Retina (tissue), 1 donor: Measurements from ENCODE around the gene TMCO2.
"Not testable (repeated sequence)": the region's sequence is repeated elsewhere in the genome, so short reads cannot be mapped to it uniquely, and the experiment has no call there.

Source experiments
- DNase-seq: peaks from one replicate; pipeline ENCODE4 v3.0.0-alpha.2; 2016

The TMCO2 gene

DNA sequence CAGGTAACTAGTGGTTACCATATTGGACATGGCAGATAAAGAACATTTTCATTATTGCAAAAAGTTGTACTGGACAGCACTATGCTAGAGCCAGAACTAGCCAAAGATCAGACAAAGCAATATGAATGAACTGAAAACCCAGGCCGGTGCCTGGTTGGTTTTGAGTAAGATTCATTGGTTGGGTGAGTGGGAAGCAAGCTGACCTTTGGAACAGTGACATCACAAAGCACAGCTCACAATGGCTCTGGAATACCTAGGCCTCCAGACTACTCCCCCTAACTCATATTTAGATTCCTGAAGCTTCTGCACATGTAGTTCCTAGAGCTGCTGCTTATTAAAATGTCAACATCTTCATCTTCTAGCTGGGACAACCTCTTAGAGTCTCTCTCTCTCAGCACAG is at the start of gene TMCO2:
Gene TMCO2, plus strand, starts transcription at position 283 of the 400 bp plus-strand sequence. Its CDS starts 57 bp downstream, at position 340.
- no peak for DNase-seq

DNA sequence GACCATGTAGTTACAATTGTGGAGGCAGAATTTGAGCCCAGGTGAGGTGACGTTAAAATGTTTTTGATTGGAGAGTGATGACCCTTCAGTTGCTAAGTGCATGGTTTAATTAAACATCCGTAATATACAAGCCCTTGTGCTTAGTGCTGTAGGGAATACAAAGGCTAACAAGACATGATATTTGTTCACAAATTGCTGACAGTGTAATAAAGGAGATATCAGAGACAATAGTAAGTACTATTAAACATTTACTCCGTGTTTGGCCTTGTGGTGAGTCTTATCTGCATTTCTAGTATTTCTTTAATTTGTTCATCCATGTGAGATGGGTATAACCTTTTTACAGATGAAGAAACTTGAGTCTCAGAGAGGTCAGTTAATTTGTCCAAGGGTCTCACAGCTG is 48.6 kb upstream of the TMCO2 start:
- no peak for DNase-seq

DNA sequence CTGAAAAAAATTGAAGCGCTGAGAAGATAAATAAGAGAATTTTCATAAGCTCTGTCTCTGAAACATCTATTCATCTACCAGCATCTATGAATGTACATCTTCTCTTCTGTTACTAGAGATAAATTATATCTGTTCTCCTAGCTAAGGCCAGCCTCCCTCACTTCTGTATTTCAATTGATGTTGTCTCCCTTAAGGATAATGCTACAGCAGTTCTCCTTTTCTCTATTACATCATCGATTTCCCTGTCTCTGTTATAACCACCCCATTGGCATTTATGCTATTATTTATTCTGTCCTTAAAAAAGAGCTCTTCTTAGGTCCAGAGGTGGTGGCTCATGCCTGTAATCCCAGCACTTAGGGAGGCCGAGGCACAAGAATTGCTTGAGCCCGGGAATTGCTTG is 42.9 kb upstream of the TMCO2 start:
- DNase-seq: no peak

DNA sequence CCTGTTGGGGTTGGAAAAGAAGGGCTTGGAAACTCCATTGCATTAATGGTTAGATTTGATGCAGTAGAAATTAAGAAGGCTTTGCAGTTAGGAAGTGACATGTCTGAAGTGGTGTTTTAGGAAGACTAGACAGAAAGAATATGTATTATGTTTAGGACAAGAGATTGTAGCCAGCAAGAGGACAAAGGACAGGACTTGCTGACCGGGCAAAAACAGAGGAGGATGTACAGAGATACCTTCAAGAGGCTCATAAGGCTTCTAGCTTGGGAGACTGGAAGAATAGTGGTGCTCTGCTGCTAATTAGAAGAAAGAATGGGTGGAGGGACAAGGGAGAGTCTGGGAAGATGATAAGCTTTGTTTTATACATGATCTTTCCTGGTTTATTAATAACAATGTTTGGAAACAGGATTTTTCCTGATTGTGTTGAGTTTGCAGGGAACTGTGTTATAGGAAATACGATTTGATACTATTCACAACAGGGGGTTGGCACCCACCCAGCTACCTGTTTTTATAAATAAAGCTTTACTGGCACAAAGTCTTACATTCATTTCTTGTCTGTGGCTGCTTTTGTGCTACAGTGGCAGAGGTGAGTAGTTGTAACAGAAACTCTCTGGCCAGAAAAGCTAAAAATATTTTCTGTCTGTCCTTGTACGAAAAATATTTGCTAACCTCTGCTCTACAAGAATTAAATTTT is 37.1 kb upstream of the TMCO2 start:
- DNase-seq: no peak

DNA sequence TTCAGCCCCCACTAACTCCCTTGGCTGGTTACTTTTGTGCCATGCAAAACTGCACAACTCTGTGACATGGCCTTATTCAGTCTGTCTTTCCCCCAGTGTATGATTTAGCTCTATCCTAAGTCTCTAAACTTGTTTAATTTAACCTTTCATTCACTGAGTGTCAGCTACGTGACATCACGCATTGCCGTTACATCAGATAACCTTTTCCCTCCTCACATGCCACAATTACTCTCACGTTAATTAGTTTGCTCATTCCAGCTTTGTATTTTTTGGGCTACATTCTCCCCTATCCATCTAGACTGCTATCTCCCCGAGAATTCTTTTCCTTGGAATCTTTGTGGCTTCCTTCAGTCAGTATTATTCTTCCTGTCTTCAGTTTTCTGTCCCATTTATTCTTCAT is 29.4 kb upstream of the TMCO2 start:
- no peak for DNase-seq

DNA sequence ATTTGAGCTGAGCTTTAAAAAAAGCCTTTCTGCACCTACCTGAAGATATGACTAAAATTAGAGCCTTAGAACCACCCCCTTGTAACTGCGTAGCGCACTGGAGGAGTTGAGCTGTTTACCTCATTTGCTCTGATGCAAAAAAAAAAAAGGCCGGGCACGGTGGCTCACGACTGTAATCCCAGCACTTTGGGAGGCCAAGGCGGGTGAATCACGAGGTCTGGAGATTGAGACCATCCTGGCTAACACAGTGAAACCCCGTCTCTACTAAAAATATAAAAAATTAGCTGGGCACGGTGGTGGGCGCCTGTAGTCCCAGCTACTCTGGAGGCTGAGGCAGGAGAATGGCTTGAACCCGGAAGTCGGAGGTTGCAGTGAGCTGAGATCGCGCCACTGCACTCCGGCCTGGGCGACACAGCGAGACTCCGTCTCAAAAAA is 26.2 kb upstream of the TMCO2 start:
- not testable (repeated sequence) for DNase-seq

DNA sequence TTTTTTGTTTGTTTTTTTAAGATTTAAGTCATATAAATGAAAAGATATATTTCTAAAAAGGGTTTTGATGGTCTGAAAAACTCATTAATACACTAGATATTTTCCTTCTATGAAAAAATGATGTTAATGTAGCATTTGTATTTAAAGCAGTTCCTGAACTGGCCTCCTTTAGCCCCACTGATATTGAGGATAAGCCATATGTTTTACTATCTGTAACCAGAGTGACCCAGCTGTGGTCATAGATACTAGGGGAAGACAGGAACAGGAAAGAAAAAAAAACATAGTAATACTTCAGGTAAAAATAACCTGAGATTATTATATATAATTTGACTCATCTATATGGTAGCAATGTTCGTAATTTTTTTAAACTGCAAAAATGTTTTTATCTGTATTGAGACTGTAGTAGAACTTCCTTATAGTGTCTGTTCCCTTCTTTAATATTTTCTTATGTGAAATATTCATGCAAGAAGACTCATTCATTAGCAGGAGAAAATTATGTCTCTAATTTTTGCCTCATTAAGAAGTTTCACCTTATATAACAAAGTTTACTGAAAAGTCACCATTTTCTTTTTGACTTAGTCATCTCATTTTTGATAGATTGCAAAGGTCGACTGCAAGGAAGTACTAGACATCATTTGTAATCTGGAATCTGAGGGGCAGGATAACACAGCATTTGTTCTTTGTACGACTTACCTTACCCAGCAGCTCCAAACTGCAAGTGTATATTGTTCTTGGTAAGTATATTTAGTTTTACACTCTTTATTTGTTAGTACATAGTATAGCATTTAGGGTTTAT is 25.6 kb upstream of the TMCO2 start:
- DNase-seq: no peak

DNA sequence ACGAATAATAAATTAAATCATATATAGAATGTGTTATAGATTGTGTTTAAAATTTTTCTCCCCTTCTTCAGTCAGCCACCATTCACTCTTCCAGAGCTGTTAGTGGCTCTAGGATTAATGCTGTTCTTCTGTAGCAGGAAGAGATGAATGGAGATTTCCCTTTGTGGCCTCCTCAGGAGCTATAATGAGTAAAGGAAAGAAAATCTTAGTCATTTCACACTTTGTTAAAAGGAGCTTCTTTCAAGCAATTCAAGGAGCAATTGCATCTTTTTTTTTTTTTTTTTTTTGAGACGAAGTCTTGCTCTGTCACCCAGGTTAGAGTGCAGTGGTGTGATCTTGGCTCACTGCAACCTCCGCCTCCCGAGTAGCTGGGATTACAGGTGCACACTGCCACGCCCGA is 23.7 kb upstream of the TMCO2 start:
- DNase-seq: no peak

DNA sequence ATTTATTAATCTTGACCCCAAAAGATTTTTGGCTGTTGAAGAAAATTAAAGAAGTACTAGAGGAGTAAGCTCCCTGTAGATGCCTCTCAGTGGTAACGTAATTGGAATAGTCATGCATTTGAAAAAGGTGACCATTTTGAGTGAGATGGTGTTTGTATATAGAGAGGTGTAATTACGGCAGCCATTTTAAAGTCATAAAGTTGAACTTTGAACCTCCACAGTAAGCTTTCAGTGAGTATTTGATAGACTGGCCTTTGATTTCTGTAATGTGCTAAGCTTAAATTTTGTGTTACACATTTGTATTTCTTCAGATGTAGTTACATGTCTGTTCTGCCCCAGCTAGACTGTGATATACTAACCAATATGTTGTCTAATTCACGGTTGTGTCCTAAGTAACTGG is 21.5 kb upstream of the TMCO2 start:
- no peak for DNase-seq

DNA sequence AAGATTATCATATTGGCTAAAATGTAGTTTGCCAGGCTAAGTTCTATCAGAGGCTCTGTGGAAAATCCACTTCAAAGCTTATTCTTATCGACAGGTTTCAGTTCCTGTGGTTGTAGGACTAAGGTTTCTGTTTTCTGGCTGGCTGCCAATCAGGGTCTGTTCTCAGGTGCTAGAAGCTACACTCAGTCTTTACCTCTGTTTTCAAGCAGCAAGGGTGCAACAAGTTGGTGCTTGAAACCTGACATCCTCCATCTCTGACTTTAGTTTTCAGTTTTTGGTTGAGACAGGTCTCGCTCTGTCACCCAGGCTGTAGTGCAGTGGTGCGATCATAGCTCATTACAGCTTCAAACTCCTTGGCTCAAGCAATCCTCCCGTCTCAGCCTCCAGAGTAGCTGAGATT is 15.3 kb upstream of the TMCO2 start:
- no peak for DNase-seq

DNA sequence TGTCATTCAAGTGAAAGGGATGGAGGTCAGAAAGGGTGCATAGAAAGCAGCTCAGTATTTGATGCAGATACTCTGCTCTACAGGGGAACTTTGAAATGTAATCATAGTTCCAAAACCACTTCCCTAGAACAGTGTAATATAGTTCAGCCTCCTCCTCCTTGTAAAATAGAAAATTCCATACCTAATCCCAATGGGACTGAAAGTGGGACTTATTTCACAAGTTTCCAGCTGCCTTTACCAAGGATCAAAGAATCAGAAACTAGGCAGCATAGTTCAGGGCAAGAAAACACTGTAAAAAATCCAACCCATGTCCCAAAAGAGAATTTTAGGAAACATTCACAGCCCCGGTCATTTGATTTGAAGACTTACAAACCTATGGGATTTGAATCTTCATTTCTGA is 8.1 kb upstream of the TMCO2 start:
- no peak for DNase-seq

DNA sequence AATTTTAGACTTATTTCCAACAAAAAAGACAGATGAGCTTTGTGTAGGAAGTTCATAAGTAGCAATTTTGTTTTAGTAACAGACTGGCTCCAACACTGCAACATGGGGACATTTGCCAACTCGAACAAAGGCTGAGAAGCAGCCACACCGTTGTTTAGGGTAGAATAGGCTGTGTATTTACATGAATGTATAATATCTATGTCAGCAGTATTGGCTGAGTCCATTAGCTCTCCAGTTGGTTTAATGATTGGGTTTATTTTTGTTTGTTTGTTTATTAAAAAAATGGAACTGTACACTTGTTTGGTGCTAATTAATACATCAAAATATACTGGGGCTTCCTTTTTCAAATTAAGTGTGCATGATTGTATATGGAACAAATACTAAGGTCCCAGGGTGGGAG is 7.3 kb upstream of the TMCO2 start:
- no peak for DNase-seq

DNA sequence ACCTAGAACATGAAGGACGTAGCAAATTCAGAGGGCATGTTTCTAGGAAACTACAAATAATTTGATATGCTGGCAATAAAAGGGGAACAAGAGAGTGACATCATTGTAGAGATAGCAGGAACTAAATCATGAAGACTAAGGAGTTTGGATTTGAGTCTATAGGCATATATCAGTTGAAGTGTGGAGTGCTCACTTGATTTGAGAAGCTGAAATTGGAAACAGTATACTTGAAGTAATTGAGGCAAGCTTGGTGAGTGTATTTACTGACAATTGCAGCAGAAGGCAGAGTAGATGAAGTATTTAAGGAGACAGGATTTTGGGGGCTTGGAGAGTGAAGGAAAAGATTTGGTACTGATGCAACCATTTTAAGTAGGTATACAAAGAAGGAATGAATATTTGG is 6.4 kb upstream of the TMCO2 start:
- DNase-seq: no peak

DNA sequence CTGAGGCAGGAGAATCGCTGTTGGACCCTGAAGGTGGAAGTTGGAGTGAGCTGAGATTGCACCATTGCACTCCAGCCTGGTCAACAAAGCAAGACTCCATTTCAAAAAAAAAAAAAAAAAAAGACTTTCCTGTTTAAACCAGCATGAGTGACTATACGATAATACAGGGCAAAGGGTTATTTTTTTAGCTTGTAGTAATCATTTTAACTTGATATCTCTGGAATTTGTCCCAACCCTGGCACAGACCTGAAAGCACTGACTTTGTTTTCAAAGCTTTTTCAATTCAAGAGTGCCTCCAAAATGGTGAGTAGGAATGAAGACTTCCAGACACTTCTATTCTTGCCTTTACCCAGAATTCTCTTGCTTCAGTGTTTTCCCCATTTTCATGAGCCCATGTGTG is 4.4 kb upstream of the TMCO2 start:
- no peak for DNase-seq

DNA sequence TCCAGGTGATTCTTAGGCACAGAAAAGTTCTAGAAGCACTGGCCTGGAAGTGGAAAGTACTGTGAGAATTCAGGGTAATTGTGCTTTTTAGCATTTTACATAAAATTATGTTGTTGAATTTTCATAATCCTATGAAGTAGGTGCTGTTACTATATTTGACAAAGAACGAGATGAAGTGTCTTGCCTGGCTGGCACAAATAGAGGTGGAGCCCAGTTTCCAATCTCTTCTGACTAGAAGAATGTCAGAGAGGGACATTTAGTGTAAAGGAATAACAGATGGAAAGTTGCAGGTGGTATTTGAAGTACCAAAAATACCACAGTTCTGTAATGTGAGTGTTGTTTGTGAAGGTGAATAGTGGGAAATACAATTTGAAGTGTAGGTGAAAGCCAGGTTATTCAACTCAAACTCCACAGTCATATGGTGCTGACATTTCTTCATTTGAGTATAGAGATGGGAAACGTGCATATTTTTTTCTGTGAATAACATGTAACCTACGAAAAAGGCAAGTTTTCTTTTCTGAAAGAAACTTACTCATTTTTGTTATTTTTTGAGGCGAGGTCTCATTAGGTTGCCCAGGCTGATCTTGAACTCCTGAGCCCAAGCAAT is 3.5 kb upstream of the TMCO2 start:
- no peak for DNase-seq

DNA sequence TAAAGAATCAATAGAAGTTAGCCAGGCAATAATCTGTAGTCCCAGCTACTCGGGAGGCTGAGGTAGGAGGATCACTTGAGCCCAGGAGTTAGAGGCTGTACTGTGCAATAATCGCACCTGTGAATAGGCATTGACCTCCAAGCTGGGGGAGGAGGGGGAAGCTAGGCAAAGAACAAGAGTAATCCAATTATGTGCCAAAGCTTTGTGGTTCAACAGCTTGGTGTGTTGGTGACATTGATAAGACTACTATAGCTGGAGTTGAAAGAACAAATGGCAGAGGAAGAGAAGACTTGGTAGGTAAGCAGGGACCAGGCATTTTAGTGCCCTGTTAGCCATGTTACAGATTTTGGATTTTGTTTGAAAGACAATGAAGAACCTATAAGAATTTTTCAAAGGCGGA is 2.1 kb upstream of the TMCO2 start:
- DNase-seq: no peak

DNA sequence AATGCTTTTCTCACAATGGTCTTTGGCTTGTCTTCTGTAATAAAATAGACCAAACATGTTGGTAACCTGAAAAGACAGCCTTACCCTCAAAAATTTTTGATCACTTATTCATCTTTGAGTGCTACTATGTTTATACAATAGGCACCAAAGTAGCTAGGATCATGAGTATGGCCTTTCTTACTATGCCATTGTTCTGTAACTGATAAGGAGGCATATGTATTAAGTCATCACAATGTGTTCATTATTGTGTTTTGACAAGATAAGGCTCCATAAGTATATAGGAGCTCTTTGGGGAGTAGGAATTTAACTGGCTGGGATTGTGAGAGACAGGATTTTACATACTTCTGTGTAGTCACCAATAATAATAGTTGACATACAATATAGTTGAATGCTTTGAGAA is 675 bp downstream of the TMCO2 start:
- DNase-seq: no peak

DNA sequence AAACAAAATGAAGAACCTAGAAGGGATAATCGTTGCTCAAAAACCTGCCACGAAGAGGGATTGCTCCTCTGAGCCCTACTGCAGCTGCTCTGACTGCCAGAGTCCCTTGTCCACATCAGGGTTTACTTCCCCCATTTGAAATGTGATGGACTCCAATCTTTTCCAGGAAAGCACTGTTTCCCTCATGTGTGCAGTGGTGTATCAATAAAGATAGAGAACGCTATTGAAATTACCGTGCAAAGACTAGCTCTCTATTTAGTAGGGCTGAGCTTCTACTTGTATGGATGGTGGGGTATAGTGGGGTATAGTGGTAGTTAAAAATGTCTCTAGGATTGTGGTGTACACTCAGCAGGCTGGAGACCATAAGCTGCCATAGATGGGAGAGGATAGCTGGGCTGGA is 3.7 kb downstream of the TMCO2 start:
- no peak for DNase-seq

DNA sequence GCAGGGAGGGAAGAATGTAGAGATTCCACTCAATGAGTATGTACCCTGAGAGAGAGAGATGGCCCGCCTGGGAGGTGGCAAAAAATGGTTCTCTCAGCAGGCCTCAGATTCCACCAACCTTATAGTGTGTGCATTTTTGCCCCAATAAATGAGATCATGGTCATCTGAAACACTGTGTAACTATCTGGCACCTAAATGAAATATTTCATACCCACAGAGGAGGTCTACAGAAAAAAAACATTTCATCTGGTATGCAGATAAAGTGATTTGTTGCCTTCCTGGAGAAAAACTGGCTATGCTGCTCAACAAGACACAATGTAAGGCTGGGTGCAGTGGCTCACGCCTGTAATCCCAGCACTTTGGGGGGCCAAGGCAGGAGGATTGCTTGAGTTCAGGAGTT is 4.9 kb downstream of the TMCO2 start:
- DNase-seq: no peak

DNA sequence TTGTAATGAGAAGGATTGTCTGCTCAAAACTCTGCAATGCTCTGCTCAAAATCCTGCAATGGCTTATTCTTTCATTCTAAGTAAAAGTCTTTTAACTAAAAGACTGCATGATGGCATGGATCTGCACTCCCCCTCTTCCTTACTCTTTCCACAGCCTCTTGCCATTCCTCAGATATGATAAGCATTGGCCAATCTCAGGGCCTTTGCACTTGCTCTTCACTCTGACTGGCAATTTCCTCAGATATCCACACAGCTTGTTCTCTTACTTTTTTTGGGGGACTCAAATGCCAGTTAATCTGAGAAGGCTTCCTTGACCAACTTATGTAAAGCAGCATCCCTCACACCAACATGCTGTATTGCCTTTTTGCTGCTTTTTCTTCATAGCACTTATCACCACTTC is 7.5 kb downstream of the TMCO2 start:
- DNase-seq: no peak

DNA sequence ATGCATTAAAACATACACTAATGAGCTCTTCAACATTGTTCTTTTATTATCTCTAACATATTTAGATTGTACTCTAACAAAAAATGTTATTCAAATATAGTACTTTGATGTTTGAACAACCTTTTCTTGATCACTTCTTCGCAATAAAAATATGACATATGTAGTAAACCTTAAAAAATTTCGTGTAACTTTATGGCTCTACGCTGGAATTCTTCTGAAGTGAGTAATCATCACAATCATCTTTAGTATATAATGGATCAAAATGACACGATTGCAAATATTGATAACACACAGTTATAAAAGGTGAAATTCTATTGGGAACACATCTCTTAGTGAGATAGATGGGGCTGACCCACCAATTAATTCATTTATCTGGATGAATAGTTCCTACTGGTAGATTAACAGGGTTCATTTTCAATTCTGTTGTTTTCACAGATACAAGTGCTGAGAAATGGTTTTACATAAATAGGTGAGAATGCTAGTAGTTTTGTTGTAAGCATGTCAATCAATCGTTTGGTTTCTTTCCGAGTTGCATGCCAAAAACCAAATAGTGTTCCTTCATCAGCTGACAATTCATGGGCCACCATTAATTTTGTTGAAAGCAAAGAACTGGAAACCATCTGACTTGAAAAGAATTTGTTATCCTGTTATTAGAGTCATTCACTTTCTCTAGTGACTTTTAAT is 8.8 kb downstream of the TMCO2 start:
- DNase-seq: no peak

DNA sequence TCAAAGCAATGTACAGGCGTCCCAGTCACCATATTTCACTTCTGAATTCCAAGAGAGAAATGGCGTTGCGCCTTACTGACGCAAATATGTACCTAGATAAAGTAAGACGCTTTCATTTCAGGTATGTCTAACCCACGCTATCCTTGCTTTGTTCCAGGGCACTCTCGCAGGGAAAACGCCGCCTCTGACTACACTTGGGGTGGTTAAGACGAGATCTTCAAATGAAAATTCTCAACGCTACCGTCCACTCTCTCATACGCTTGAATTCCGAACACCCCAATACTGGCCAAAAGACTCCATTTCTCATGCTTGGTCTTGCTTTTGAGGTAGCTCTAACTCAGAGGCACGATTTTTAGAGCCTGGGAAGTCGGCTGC is 9.6 kb downstream of the TMCO2 start:
- no peak for DNase-seq

DNA sequence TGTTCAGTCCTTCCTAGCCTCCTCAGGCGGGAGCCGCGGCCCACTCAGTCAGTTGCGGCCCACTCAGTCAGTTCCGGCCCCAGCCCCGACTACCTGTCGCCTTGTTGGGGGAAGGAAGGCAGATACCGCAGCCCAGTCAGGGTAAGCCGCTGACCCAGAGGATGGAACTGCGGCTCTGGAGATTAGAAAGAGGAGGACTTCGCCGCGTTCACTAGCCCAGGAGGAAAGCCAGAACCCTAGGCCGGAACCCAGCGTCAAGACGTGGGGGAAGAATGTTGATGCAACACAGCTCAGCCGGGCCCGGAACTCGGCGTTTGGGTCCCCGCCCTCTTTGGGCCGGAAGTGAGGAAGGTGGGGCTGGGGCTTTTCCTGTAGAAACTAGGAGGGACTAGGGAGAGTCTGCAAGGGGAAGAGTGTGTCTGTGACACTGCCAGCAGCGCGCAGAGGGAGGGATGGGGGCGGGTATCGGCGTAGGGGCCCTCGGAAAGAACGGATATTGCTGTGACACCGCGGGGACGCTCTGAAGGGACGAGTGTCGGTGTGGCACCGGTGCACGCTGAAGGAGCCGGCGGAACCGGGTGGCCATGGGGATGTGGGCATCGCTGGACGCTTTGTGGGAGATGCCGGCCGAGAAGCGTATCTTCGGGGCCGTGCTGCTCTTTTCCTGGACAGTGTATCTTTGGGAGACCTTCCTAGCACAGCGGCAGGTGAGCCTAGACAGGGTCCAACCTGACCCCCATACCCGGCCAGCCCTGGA is 10.1 kb downstream of the TMCO2 start, which contains the start of gene ZMPSTE24:
Gene ZMPSTE24, plus strand, starts transcription at position 549 of the 757 bp plus-strand sequence. Its CDS starts 36 bp downstream, at position 585.
- DNase-seq: peak; percentile 98
